HG03280 (cell line): ENCODE measurements around the gene PLEKHG4.

Source experiments
- ATAC-seq: cut with Tn5 transposase; IDR thresholded peaks from one replicate; pipeline ENCODE4 v1.9.1; 2021; ENCODE audit warnings: mild to moderate bottlenecking, moderate library complexity; ENCODE audit not compliant: unreplicated experiment

Gene PLEKHG4

GRCh38 chr16:67263201-67263600 lies 16.1 kb upstream of the PLEKHG4 start:
- no peak for ATAC-seq

GRCh38 chr16:67264277-67264676 lies 15.1 kb upstream of the PLEKHG4 start:
- ATAC-seq = no peak

GRCh38 chr16:67264866-67265265 lies 14.5 kb upstream of the PLEKHG4 start:
- no peak for ATAC-seq

GRCh38 chr16:67265834-67266233 lies 13.5 kb upstream of the PLEKHG4 start:
- no peak for ATAC-seq

GRCh38 chr16:67268136-67268579 lies 11.2 kb upstream of the PLEKHG4 start:
- no peak for ATAC-seq

GRCh38 chr16:67269766-67270165 lies 9.6 kb upstream of the PLEKHG4 start:
- no peak for ATAC-seq

- no peak for ATAC-seq
Measured at GRCh38 chr16:67270931-67271338, 8.4 kb upstream of the PLEKHG4 start.

GRCh38 chr16:67271446-67271845 lies 7.9 kb upstream of the PLEKHG4 start:
- no peak for ATAC-seq

- ATAC-seq = no peak
Measured at GRCh38 chr16:67275321-67275720, 4.0 kb upstream of the PLEKHG4 start.

GRCh38 chr16:67277294-67277998 lies 1.9 kb upstream of the PLEKHG4 start:
- no peak for ATAC-seq

- no peak for ATAC-seq
Measured at GRCh38 chr16:67277999-67278772, 1.1 kb upstream of the PLEKHG4 start.

- ATAC-seq = peak; percentile 38
Measured at GRCh38 chr16:67278773-67279295, 498 bp upstream of the PLEKHG4 start.

GRCh38 chr16:67280090-67281015 lies 1.0 kb downstream of the PLEKHG4 start:
- ATAC-seq = no peak

- no peak for ATAC-seq
Measured at GRCh38 chr16:67281536-67282446, 2.5 kb downstream of the PLEKHG4 start.

GRCh38 chr16:67282447-67282805 lies 3.1 kb downstream of the PLEKHG4 start:
- ATAC-seq = no peak

GRCh38 chr16:67283039-67283825 lies 3.9 kb downstream of the PLEKHG4 start:
- ATAC-seq = no peak

- no peak for ATAC-seq
Measured at GRCh38 chr16:67283826-67284555, 4.7 kb downstream of the PLEKHG4 start.
